ENCODE data around the gene NDRG2. TPM values are rescaled to one million over a fixed set of nuclear protein-coding genes. Genes with fewer than 3 reads are reported as not detected.

NDRG2 gene
- 12.0 and 13.4 TPM in 2 replicates for total RNA-seq (2014; rRNA removed; shearing (Covaris generic))
- polyA plus RNA-seq (2015; cell fraction: cytosol; rRNA removed), result 18.4 and 19.7 TPM in 2 replicates
- polyA plus RNA-seq (2015; cell fraction: nucleus; rRNA removed), result 71.8 and 111 TPM in 2 replicates

GRCh38 chr14:21024585-21025370, at the start of gene NDRG2:
NDRG2 (minus strand) TSS chr14:21025061; CDS start chr14:21023315, 1,746 bp downstream.
- in situ Hi-C loops (cut with HindIII; ENCODE audit: low pct_unique_long_range_greater_than_20kb, low sequenced_read_pairs), result no loop called here

DNA sequence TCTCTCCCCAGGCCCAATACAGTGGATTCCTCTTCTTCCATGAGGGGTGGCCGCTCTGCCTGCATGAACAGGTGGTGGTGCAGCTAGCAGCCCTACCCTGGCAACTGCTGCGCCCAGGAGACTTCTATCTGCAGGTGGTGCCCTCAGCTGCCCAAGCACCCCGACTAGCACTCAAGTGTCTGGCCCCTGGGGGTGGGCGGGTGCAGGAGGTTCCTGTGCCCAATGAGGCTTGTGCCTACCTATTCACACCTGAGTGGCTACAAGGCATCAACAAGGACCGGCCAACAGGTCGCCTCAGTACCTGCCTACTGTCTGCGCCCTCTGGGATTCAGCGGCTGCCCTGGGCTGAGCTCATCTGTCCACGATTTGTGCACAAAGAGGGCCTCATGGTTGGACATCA, 49.1 kb upstream of the NDRG2 start:
- in situ Hi-C loops (cut with HindIII; ENCODE audit: low pct_unique_long_range_greater_than_20kb, low sequenced_read_pairs), result no loop called here
- DNase-seq (ENCODE audit: low read depth, low spot score), result no peak

More at GRCh38 chr14:21024585-21025370, at the start of gene NDRG2:
- DNase-seq (ENCODE audit: low read depth, low spot score), result peak; percentile 42

GRCh38 chr14:21072781-21073339, 48.0 kb upstream of the NDRG2 start:
- no peak for DNase-seq (ENCODE audit: low read depth, low spot score)
- in situ Hi-C loops (cut with HindIII; ENCODE audit: low pct_unique_long_range_greater_than_20kb, low sequenced_read_pairs), result no loop called here

- DNase-seq (ENCODE audit: low read depth, low spot score), result peak; percentile 47
- in situ Hi-C loops (cut with HindIII; ENCODE audit: low pct_unique_long_range_greater_than_20kb, low sequenced_read_pairs), result no loop called here
Observed at GRCh38 chr14:21072031-21072473, 47.2 kb upstream of the NDRG2 start.

GRCh38 chr14:21071225-21072030, 46.6 kb upstream of the NDRG2 start:
- peak; percentile 71 for DNase-seq (ENCODE audit: low read depth, low spot score)
- in situ Hi-C loops (cut with HindIII; ENCODE audit: low pct_unique_long_range_greater_than_20kb, low sequenced_read_pairs), result no loop called here

DNA sequence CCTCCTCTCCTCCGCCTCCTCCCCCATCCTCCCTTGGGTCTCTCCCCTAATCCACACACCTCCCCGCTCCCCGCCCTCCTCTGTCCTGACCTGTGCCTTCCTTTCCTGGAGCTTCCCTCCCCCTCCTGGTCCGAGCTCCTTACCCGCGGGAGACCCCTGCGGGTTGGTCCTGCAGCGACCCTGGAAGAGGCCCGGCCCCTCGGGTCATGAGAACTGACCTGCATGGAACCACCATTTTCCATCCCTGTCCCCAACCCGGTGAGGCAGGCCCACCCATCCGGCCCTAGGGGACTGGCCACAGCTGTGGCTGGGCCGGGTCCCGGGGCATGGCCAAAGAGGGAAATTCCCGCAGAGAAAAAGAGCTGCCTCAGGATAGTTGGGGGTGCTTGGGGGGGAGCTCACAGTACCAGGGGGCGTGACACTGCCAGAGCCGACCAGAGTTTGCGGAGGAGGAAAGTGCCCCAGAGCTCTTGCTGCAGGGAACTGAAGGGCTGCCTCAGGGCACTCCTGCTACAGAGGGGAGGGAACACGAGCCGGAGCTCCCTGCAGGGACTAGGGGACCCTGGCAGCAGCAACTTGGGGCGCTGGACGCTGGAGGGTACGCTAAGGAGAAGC, 45.9 kb upstream of the NDRG2 start:
- in situ Hi-C loops (cut with HindIII; ENCODE audit: low pct_unique_long_range_greater_than_20kb, low sequenced_read_pairs), result no loop called here
- no peak for DNase-seq (ENCODE audit: low read depth, low spot score)

- in situ Hi-C loops (cut with HindIII; ENCODE audit: low pct_unique_long_range_greater_than_20kb, low sequenced_read_pairs), result no loop called here
- peak; percentile 15 for DNase-seq (ENCODE audit: low read depth, low spot score)
Observed at GRCh38 chr14:21070083-21070609, 45.3 kb upstream of the NDRG2 start, which contains the start of gene ARHGEF40. ARHGEF40 (plus strand) TSS chr14:21070304; CDS start chr14:21070397, 93 bp downstream.

DNA sequence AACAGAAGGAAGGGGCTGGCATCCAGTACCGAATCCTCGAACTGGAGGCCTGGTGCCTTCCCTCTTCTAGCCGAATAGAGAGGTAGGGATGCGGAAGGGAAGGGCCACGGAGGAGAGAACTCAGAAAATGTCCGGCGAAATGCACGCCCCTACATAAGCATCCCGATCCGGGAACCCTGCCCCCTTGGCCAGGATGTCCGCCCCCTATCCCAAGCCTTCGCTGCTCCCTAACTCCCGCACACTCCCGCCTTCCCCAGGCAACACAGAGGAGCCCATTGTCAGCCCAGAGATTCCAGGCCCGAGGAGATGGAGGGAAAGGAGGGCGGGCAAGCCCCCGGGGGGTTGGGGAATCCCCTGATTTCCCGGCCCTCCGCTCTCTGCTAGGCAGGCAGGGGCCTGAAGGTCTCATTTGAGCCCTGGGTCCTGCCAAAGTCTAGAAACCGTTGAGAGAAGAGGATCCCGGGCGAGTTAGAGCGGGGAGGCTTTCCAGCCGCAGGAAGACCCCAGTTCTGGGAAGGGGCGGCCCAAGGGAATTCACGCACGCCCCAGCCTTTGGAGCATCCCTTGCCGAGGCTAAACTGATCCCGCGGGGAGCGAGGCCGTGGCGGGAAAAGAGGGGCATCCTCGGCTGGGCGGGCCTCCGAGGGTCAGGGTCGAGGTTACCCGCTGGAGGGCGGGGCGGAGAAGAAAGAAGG, 44.7 kb upstream of the NDRG2 start:
- in situ Hi-C loops (cut with HindIII; ENCODE audit: low pct_unique_long_range_greater_than_20kb, low sequenced_read_pairs), result no loop called here
- DNase-seq (ENCODE audit: low read depth, low spot score), result peak; percentile 45

DNA sequence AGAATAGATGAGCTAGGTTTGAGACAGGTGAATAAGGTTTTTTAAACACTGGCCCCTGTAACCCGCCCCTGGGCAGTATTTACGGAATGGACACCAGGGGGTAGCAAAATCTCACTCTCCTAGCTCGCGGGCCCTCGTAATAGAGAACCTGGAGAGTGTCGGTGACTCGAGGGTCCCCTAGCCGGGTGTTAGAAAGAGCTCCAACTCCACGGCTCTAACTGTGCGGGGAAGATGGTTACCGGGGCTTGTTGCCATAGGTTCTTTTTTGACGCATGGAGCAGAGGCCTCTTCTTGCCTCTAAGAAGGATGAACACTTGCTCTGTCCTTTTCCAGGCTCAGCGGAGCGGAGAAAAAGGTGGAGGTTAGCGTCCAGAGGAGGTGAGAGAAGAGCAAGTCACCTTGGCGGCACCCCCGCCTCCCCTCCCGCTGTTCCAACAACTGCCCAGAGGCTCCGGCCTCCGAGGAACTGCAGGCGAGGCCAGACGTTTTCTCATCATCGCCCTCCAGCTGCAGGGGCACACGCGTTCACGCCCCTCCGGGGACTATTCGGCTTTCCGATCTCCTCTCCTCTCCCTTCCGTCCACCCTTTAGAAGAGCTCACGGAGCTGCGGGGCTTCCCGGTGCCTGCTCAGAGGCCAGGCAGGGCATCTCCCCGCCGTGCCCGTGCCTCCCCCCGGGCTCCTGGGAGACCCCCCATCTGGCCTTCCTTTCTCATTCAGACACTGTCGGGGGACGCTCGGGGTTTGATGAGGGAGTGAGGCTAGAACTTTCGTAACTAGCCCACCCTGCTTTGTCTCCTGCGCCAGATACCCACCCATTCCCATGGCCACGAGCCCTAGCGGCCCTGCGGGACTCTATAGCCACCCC, 43.9 kb upstream of the NDRG2 start:
- in situ Hi-C loops (cut with HindIII; ENCODE audit: low pct_unique_long_range_greater_than_20kb, low sequenced_read_pairs), result no loop called here
- DNase-seq (ENCODE audit: low read depth, low spot score), result peak; percentile 51

GRCh38 chr14:21066882-21067502, 42.1 kb upstream of the NDRG2 start:
- peak; percentile 57 for DNase-seq (ENCODE audit: low read depth, low spot score)
- in situ Hi-C loops (cut with HindIII; ENCODE audit: low pct_unique_long_range_greater_than_20kb, low sequenced_read_pairs), result no loop called here

GRCh38 chr14:21063479-21063878, 38.6 kb upstream of the NDRG2 start:
- no peak for DNase-seq (ENCODE audit: low read depth, low spot score)
- in situ Hi-C loops (cut with HindIII; ENCODE audit: low pct_unique_long_range_greater_than_20kb, low sequenced_read_pairs), result no loop called here

- in situ Hi-C loops (cut with HindIII; ENCODE audit: low pct_unique_long_range_greater_than_20kb, low sequenced_read_pairs), result no loop called here
- no peak for DNase-seq (ENCODE audit: low read depth, low spot score)
Observed at GRCh38 chr14:21061347-21061668, 36.4 kb upstream of the NDRG2 start.

DNA sequence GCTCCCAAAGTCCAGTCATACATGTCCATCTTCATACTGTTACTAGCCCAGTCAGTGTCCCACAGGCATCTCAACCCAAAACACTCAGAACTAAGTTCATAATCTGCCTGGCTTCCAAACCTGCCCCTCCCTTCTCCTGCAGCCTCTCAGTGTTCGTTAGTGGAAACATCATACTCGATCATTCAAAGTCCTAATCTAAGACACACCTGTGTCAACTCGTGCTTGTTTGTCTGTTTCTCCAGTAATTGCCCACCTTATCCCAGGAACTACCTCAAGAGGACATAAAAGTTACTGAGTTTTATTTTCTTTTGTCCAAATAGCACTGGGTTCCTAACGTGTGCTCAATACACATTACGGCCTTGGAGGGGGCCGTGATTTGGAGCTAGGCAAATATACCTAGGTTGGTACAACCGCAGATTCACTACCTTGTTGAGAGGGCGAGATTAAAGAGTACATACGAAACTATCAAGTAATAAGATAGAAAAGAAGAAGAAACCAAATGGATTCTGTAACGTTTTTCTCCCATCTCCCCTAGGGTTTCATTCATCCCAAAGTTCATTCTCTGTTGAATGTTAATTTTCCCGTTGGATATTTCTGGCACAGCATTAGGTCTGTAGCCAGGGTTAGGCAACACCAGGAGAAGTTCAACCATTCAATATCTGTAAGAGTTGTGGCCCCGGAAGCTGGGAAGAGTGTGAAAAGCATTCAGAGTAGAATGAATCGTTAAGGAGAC, 35.9 kb upstream of the NDRG2 start:
- no peak for DNase-seq (ENCODE audit: low read depth, low spot score)
- in situ Hi-C loops (cut with HindIII; ENCODE audit: low pct_unique_long_range_greater_than_20kb, low sequenced_read_pairs), result no loop called here

GRCh38 chr14:21059842-21060613, 35.2 kb upstream of the NDRG2 start:
- in situ Hi-C loops (cut with HindIII; ENCODE audit: low pct_unique_long_range_greater_than_20kb, low sequenced_read_pairs), result no loop called here
- DNase-seq (ENCODE audit: low read depth, low spot score), result peak; percentile 29
